Stimulated activated CD4-positive, alpha-beta T cell treated with anti-CD3 and anti-CD28 coated beads, Interleukin-1b, Interleukin-23, amount 100 ng/mL, for 48 hours (primary cell): ENCODE data around the gene YJEFN3.
A peak's percentile ranks its signal among the peaks of the same experiment; 100 is the strongest.

Experiments
- DNase-seq: peaks from one replicate; pipeline ENCODE4 v3.0.0-alpha.2; 2020

Gene YJEFN3

GRCh38 chr19:19524053-19524452 lies 4.7 kb upstream of the YJEFN3 start:
- no peak for DNase-seq

GRCh38 chr19:19525611-19526380 lies 2.9 kb upstream of the YJEFN3 start:
- DNase-seq: no peak

DNA sequence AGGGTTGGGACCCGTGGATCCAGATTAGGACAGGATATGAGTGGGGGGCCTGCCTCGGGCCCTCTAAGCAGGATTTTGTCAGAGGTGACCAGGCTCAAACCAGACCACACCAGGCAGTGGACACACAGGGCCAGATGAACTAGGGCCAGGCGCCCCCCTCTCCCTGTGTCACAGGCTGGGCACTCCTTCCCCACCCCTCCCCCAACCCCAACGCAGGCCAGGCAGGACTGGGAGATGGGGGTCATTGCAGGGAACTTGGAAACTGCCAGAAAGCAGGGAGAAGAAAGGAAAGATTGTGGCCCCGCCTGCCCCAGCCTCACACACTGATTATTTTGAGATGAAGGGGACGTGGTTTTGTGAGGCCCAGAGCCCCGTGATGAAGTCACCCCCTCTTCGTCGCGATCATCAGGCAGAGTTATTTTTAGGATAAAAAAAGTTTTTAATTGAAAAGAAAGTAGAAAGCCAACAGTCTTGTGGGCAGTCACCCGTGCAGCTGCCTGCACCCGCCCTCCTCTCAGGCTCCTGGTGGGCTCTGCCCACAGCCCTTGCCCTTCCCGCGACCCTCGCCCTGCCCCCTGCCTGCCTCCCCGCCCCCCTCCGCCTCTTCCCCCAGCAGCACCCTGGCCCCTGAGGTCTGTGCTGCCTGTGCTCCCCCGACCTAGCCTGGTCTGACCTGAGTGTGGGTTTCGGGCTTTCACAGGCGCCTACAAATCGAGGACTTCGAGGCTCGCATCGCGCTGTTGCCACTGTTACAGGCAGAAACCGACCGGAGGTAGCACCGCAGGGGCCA lies 1.9 kb upstream of the YJEFN3 start:
- DNase-seq: no peak

GRCh38 chr19:19527371-19527656 lies 1.4 kb upstream of the YJEFN3 start:
- DNase-seq: no peak

- no peak for DNase-seq
These were observed 761 bp upstream of the YJEFN3 start for GRCh38 chr19:19527674-19528625.

GRCh38 chr19:19529783-19530422 lies 1.2 kb downstream of the YJEFN3 start:
- DNase-seq: no peak

DNA sequence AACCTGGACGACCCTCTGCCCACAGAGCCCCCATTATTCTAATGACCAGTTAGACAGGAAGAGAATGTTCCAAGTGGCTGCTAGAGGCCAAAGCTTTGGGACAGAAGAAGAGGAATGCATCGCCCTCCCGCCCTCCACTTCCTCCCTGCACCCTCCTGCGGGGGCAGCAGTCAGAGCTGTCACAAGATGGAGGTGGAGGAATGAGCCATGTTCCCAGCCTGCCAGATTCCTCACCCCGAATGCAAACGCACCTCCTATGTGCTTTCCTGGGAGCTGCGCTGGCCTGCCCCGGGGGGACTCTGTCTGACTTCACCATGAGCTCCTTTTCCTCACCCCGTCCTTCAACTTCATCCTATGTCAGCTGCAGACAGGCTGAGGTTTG lies 1.7 kb downstream of the YJEFN3 start:
- no peak for DNase-seq

- DNase-seq: no peak
These were observed 2.2 kb downstream of the YJEFN3 start for GRCh38 chr19:19530889-19531288.

GRCh38 chr19:19531951-19532805 lies 3.5 kb downstream of the YJEFN3 start:
- DNase-seq: peak; percentile 80

DNA sequence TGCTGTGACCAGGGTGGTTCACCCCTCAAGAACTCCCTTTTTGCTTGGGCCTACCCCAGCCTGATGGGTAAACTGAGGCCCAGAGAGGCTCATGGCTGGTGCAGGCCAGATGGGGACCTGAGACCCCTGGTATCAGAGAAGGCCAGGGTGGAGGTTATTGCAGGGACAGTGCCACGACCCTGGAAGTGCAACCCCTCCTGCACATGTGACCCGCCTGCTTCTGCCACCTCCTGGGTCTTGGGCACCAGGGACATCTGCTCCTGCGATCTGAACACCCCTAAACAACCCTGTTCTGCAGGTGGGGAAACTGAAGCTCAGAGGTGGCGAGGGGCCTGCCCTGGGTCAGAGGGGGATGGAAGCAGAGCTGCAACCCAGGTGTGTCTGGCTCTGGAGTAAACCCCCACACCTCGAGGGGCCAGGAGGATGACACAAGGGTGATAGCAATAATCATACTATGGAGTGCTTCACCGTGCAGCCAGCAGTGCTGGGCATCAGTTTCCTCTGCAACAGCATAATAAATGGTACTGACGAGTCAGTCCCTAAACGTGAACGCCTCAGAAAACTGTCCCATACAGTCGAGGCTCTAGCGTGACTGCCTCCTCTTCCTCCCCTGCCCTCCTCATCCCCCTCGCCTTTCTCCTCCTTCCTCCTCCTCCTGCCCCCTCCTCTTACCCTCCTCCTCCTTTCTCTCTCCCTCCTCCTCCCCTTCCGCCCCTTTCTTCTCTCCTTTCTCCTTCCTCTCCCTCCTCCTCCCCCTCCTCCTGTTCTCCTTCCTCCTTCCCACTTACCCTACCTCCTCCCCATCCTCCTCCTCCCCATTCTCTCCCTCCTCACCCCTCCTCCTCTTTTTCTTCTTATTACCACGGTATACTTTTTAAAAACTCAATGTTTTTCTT lies 4.3 kb downstream of the YJEFN3 start:
- no peak for DNase-seq

- DNase-seq: no peak
These were observed 5.1 kb downstream of the YJEFN3 start for GRCh38 chr19:19533841-19534240.

DNA sequence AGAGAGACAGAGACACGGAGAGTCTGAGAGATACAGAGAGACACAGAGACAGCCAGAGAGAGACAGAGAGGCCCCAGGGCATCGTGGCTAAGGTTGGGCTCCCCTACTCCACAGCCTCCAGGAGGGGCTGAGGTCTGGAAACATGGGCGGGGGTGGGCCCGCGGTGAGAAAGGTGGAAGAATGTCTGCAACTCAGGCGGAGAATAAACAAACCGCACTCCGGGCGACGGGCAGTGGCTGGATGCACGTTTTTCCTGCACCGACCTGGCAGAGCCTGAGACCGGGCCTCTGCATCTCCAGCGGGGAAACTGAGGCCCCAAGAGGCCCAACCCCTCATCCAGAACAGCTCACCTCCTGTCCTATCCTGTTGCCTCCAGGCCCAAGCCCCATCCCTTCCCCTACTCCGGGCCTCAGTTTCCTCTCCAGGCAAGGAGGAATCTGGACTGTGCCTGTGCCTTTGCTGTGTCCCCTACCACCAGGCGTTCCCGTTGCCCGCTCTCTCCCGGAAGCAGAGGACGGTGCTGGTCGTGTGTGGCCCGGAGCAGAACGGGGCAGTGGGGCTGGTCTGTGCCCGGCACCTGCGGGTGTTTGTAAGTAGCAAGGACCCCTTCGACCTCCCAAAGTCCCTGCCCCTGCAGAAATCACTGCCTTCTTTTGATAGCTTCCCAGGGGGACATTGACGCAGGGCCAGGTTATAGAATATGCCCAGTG lies 6.0 kb downstream of the YJEFN3 start:
- no peak for DNase-seq

DNA sequence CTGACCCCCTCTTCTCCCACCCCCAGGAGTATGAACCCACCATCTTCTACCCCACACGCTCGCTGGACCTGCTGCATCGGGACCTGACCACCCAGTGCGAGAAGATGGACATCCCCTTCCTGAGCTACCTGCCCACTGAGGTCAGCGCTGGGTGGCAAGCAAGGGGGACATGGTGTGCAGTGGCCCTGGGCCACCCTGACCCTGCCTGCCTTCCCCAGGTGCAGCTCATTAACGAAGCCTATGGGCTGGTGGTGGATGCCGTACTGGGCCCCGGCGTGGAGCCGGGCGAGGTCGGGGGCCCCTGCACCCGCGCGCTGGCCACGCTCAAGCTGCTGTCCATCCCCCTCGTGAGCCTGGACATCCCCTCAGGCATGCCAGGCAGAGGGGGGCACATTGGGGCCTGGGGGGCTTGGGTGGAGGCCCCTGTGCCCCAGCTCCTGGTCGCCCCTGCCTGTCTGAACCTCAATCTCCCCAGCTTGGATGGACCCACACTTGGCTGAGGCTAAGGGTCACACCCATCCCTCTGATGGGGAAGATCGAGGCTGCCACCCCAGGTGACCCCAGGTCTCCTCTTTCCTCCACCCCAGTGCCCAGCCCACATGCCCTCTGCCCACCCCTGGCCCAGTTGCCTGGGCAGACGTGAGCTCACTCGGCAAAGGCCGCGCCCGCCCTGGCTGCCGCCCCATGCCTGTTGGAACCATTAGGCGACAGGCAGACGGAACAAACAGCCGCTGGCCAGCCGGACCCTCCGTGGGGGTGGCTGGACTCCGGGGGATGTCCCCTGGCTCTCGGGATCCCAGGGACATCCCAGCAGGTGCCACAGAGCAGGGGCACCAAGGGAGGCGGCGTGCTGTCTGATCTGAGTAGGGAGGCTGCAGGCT lies 6.8 kb downstream of the YJEFN3 start:
- DNase-seq: no peak

DNA sequence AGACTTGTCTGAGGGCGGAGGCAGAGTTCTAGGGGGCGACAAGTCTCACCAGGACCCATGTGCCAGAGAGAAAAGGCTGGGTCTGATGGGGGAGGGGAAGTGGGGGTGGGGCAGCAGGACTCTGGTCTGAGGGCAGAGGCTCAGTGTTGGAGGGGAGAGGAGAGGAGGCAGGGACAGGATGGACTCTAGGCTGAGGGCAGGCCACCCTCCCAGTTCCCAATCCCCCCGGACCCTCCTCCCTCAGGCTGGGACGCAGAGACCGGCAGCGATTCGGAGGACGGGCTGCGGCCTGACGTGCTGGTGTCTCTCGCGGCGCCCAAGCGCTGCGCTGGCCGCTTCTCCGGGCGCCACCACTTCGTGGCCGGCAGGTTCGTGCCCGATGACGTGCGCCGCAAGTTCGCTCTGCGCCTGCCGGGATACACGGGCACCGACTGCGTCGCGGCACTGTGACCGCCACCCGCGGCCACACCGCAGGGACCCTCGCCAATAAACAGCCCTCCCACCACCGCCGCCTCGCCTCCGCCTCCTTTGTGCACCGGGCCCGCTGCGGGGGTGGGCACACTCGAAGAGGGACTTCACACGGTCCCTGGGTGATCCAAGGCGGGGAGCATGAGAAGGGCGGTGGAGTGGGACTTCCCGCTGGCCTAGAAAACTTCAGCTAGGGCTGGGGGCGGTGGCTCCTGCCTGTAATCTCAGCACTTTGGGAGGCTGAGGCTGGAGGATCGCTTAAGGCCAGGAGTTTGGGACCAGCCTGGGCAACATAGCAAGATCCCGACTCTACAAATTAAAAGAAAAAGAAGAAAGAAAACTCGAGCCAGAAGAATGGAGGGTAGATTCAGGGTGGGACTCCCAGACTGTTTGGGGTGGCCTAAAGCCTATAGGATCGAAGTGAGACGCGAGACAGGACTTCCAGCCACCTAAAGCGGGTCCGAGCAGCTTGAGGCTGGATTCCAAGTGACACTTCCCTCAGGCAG lies 8.7 kb downstream of the YJEFN3 start:
- DNase-seq: no peak

GRCh38 chr19:19538061-19538784 lies 9.5 kb downstream of the YJEFN3 start, which contains the start of gene CILP2:
Gene CILP2, plus strand, starts transcription at chr19:19538265. Its CDS starts 85 bp downstream, at chr19:19538350.
- DNase-seq: no peak

DNA sequence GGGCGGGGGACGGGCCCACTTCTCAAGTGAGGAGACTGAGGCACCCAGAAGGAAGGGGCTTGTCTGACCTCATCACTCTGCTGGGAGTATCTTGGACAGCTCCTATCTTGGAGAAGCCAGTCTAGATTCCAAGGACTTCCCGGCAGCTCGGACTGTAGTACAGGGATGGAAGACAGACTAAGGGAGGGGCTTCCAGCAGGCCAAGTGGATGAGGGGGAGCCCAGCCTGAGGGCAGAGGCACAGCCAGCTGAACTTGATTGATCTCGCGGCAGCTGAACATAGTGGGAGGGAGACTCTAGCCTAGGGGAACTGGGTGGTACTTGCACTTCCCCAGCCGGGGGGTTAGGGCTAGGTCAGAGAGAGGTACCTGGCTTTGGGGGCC lies 10.1 kb downstream of the YJEFN3 start:
- DNase-seq: no peak

GRCh38 chr19:19539698-19540063 lies 11.0 kb downstream of the YJEFN3 start:
- DNase-seq: no peak
